ENCODE results near the gene ZNF536.

The ZNF536 gene

GRCh38 chr19:30584090-30584489 lies 211.9 kb downstream of the ZNF536 start:
- DNase-seq (ENCODE audit: low spot score): no peak
- CTCF ChIA-PET: no interaction called here
- no peak overlapping the region for H3K27ac ChIP-seq
- TF ChIP-seq, protein P1, sequence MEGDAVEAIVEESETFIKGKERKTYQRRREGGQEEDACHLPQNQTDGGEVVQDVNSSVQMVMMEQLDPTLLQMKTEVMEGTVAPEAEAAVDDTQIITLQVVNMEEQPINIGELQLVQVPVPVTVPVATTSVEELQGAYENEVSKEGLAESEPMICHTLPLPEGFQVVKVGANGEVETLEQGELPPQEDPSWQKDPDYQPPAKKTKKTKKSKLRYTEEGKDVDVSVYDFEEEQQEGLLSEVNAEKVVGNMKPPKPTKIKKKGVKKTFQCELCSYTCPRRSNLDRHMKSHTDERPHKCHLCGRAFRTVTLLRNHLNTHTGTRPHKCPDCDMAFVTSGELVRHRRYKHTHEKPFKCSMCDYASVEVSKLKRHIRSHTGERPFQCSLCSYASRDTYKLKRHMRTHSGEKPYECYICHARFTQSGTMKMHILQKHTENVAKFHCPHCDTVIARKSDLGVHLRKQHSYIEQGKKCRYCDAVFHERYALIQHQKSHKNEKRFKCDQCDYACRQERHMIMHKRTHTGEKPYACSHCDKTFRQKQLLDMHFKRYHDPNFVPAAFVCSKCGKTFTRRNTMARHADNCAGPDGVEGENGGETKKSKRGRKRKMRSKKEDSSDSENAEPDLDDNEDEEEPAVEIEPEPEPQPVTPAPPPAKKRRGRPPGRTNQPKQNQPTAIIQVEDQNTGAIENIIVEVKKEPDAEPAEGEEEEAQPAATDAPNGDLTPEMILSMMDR (conservative IDR thresholded peaks at IDR 0.05; ENCODE audit: low read depth): no peak
- POLR2A ChIA-PET (ENCODE audit: low non-redundant PET): no interaction called here

DNA sequence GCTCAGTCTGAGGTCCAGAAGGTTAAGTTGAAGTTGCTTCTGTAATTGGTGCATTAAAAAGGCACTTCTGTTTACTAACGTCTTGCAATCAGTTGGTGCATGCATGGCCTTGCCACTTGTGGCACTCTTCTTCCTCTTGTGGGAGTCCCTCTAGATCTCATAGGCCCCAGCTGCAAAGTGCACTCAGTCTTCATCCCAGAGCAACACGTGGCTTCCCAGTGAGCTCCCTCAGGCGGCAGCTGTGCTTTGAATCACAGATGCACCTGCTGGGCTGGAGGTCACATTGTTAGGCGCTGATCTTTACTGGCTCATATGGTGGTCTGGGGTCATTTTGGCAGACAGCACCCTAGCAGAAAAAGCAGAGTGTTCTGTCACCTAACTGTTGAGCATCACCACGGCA lies 215.7 kb downstream of the ZNF536 start:
- H3K27ac ChIP-seq: no peak overlapping the region
- ChIA-PET CTCF (no interaction called here), POLR2A (ENCODE audit: low non-redundant PET) (no interaction called here)
- DNase-seq (ENCODE audit: low spot score): no peak
- TF ChIP-seq, protein P1 (conservative IDR thresholded peaks at IDR 0.05; ENCODE audit: low read depth): no peak

DNA sequence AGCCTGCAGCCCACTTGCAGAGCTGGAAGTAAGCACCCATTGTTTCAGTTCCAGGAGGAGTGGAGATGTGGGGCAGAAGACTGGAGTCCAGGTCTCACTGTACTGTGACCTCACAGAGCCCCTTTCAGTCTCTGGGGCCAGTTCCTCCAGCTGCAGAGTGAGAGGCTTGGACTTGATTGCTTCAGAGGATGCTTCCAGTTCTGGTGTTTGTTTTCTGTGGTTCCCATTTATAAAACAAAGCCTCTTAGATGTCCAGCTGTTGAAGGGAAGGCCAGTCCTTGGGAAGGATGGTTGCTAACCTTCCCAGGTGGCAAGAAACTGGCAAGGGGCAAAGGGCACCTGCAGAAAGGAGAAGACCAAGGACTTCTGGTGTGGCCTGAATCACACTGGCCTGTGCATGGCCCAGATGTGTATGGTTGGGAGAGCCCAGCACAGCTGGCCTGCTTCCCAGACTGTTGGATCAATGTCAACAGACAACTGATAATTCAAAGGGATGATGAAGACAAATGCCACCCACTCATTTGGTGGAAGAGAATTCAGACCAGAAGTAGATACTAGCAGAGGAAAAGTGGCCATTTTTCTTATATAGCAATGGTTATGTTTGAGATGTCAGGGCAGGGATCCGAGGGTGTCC lies 218.5 kb downstream of the ZNF536 start:
- TF ChIP-seq, protein P1 (conservative IDR thresholded peaks at IDR 0.05; ENCODE audit: low read depth): no peak
- no peak overlapping the region for H3K27ac ChIP-seq
- ChIA-PET CTCF (no interaction called here), POLR2A (ENCODE audit: low non-redundant PET) (no interaction called here)
- no peak for DNase-seq (ENCODE audit: low spot score)

DNA sequence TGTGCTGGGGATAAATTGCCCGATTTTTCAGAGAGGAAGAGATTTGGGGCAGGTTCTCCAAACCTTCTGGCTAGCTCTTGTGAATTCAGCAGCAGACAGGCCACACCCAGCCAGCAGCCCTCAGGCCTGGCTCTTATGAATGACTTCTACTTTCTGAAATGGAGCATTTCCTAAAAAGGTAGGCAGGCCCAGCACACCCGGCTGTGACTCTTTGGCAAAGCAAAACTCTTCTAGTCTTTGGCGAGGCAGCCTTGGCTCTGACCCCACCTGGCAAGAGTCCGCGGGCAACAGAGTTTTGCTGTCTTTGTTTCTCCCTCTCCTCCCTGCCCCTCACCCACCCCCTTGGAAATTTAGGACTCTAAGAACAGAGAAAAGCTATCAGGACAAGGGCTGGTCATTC lies 221.2 kb downstream of the ZNF536 start:
- no peak for DNase-seq (ENCODE audit: low spot score)
- CTCF ChIA-PET: no interaction called here
- POLR2A ChIA-PET (ENCODE audit: low non-redundant PET): no interaction called here

GRCh38 chr19:30593975-30594745 lies 222.0 kb downstream of the ZNF536 start:
- no peak overlapping the region for H3K27ac ChIP-seq
- no peak for DNase-seq (ENCODE audit: low spot score)
- CTCF ChIA-PET: interaction anchor here (0.5 to 0.7 kb wide), 2 partner anchors 15 to 316 kb away, joined by 3 read pairs; no protein-coding TSS in a partner anchor
- POLR2A ChIA-PET (ENCODE audit: low non-redundant PET): no interaction called here
- TF ChIP-seq, protein P1 (conservative IDR thresholded peaks at IDR 0.05; ENCODE audit: low read depth): no peak

More for the DNA sequence above, 221.2 kb downstream of the ZNF536 start:
- no peak overlapping the region for H3K27ac ChIP-seq
- TF ChIP-seq, protein P1 (conservative IDR thresholded peaks at IDR 0.05; ENCODE audit: low read depth): no peak

GRCh38 chr19:30596268-30596667 lies 224.1 kb downstream of the ZNF536 start:
- no peak for DNase-seq (ENCODE audit: low spot score)
- no peak overlapping the region for H3K27ac ChIP-seq
- ChIA-PET POLR2A (ENCODE audit: low non-redundant PET) (interaction anchor here (0.6 kb wide), 1 partner anchor 716 kb away, joined by 3 read pairs; no protein-coding TSS in a partner anchor), CTCF (interaction anchor here (0.6 kb wide), 1 partner anchor 57 kb away, joined by 3 read pairs; no protein-coding TSS in a partner anchor)
- TF ChIP-seq, protein P1 (conservative IDR thresholded peaks at IDR 0.05; ENCODE audit: low read depth): no peak

Measured in RWPE1 (cell line).